NB4 (cell line): ENCODE measurements around the gene TGFBR3.

Experiments
- DNase-seq: peaks from one replicate; pipeline ENCODE4 v3.0.0; 2010; ENCODE audit warnings: low read depth
- H3K4me3 ChIP-seq: one replicate; pipeline ENCODE4 v1.5.1; 2011; ENCODE audit warnings: mild to moderate bottlenecking, low read depth, low read length, moderate library complexity
- MAX ChIP-seq: IDR thresholded peaks from 2 replicates; pipeline ENCODE4 v1.6.1; 2011; ENCODE audit warnings: low read depth, low read length
- MYC ChIP-seq: IDR thresholded peaks from 2 replicates; pipeline ENCODE4 v1.6.1; 2011; ENCODE audit warnings: low read depth, low read length
- POLR2A ChIP-seq: IDR thresholded peaks from 2 replicates; pipeline ENCODE4 v1.6.1; 2011; ENCODE audit warnings: mild to moderate bottlenecking; ENCODE audit not compliant: insufficient read length; ENCODE audit errors: extremely low read depth
- TF ChIP-seq, protein P1 (sequence below): IDR thresholded peaks from one replicate; pipeline ENCODE4 v1.5.1; 2012; ENCODE audit warnings: low read depth, low read length

The TGFBR3 gene

GRCh38 chr1:91757763-91758460 lies 128.0 kb downstream of the TGFBR3 start:
- TF ChIP-seq, protein P1, sequence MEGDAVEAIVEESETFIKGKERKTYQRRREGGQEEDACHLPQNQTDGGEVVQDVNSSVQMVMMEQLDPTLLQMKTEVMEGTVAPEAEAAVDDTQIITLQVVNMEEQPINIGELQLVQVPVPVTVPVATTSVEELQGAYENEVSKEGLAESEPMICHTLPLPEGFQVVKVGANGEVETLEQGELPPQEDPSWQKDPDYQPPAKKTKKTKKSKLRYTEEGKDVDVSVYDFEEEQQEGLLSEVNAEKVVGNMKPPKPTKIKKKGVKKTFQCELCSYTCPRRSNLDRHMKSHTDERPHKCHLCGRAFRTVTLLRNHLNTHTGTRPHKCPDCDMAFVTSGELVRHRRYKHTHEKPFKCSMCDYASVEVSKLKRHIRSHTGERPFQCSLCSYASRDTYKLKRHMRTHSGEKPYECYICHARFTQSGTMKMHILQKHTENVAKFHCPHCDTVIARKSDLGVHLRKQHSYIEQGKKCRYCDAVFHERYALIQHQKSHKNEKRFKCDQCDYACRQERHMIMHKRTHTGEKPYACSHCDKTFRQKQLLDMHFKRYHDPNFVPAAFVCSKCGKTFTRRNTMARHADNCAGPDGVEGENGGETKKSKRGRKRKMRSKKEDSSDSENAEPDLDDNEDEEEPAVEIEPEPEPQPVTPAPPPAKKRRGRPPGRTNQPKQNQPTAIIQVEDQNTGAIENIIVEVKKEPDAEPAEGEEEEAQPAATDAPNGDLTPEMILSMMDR: no peak
- TF ChIP-seq MAX (no peak), MYC (no peak), POLR2A (no peak)
- no peak for DNase-seq
- H3K4me3 ChIP-seq: no peak overlapping the region

DNA sequence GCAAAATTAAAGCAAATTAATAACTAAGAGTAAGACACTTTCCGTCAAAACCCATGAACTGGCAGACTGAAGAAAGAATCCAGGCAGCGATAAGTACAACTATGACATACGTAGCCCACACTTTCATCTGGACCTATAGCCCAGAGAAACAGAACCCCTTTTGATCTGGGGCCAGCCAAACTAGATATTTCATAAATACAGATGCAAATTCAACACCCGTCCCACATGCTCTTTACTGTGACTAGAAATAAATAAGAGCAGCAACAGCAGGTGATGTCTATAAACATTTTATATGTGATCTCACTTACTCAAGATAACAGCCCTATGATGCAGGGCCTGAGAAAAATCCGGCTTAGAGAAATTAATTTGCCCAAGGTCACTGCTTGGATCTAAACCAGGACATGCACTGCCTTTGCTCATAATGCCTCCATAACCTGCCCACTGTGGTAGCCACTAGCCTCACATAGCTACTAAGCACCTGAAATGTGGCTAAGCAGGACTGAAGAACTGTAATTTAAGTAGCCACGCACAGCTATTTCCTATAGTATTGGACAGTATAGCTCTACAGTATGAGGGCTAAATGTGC lies 130.2 kb downstream of the TGFBR3 start:
- TF ChIP-seq MAX (no peak), MYC (no peak), POLR2A (no peak)
- TF ChIP-seq, protein P1: no peak
- no peak overlapping the region for H3K4me3 ChIP-seq
- DNase-seq: no peak

DNA sequence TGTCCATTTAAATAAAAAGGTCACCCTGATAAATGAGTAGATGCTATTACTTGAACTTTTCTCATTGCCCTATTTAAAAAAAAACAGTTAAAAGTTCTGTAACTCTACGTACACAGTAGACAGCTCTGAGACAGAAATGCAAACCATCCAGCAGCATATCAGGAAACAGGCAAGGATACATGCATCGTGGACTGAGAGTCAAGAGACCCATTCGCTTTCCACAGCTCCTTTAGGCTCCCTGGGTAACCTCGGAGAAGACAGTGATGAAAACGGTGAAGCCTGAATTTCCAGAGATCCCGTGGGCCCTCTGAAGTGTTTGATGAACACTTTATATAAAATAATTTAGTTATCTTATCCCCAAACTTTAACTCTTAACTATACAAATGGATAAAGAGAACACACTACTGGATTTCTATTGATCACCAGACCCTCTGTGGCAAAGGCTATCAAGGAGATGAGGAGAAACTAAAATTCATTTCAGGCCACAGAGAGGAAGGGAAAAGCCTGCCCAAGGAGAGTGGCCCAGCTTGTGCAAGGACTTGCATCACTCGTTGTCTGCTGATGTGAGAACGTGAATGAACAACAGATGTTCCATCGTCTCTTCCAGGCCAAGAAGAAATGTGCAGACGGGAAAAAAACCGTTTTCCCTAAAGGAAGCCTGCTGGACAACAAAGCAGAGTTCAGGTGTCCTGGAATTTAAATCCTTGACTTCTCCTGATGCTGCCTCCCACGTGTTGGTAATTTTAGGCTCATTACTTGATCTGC lies 131.0 kb downstream of the TGFBR3 start:
- no peak for DNase-seq
- no peak overlapping the region for H3K4me3 ChIP-seq
- TF ChIP-seq MYC (no peak), MAX (no peak), POLR2A (no peak)
- TF ChIP-seq, protein P1: no peak

DNA sequence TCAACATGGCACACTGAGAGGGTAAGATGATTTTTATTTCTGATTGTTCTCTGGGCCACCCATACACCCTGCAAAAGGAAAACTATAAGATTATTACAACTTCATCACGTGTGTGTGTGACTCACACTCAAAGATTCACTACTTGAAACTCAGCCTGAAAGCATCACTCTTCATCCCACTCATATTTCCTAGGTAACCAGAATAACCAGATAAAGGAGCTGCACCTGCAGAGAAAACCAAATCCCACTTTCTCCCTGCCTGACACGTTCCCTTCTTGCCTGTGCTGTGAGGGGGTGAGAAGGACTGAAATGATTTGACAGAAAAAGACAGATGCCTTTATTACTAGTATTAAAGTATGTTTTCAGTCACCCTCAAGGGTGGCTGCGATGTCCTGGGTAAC lies 131.6 kb downstream of the TGFBR3 start:
- no peak overlapping the region for H3K4me3 ChIP-seq
- no peak for TF ChIP-seq POLR2A
- no peak for TF ChIP-seq MYC
- TF ChIP-seq, protein P1: no peak
- TF ChIP-seq MAX: no peak
- DNase-seq: no peak

DNA sequence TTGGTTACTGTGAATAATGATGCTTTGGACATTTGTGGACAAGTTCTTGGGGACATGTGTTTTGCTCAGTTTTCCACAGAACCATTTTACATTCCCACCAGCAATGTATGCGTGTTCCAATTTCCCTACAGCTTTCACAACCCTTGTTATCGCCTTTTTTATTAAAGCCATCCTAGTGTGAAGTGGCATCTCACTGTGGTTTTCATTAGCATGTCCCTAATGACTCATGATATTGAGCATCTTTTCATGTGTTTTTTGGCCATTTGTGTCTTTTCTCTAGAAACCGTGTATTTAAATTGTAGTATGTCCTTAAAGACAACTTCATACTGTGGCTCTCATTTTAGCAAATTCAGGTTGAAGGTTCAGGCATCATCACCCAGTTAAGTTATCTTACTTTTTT lies 132.1 kb downstream of the TGFBR3 start:
- DNase-seq: no peak
- TF ChIP-seq, protein P1: no peak
- TF ChIP-seq MAX (no peak), MYC (no peak), POLR2A (no peak)
- no peak overlapping the region for H3K4me3 ChIP-seq
